BLaER1 (cell line): ENCODE measurements around the gene LOX.

Experiments used
- H3K27ac ChIP-seq: shearing (Covaris generic); formaldehyde crosslinking; 2 replicates; pipeline ENCODE4 v1.8.1; 2022
- H3K27me3 ChIP-seq: shearing (Covaris generic); formaldehyde crosslinking; 2 replicates; pipeline ENCODE4 v1.8.1; 2022
- H3K36me3 ChIP-seq: shearing (Covaris generic); formaldehyde crosslinking; 2 replicates; pipeline ENCODE4 v1.8.1; 2022
- H3K4me1 ChIP-seq: shearing (Covaris generic); formaldehyde crosslinking; 2 replicates; pipeline ENCODE4 v1.8.1; 2022
- H3K4me2 ChIP-seq: shearing (Covaris generic); formaldehyde crosslinking; 2 replicates; pipeline ENCODE4 v1.8.1; 2022
- H3K4me3 ChIP-seq: shearing (Covaris generic); formaldehyde crosslinking; 2 replicates; pipeline ENCODE4 v1.8.1; 2022
- H3K9ac ChIP-seq: shearing (Covaris generic); formaldehyde crosslinking; 2 replicates; pipeline ENCODE4 v1.8.1; 2022
- H3K9me3 ChIP-seq: shearing (Covaris generic); formaldehyde crosslinking; 2 replicates; pipeline ENCODE4 v1.8.1; 2022
- H4K20me1 ChIP-seq: shearing (Covaris generic); formaldehyde crosslinking; 2 replicates; pipeline ENCODE4 v1.8.1; 2022
- Cebpa-rat ChIP-seq: shearing (Covaris generic); IDR thresholded peaks from 2 replicates; pipeline ENCODE4 v1.8.1; 2022

The LOX gene

DNA sequence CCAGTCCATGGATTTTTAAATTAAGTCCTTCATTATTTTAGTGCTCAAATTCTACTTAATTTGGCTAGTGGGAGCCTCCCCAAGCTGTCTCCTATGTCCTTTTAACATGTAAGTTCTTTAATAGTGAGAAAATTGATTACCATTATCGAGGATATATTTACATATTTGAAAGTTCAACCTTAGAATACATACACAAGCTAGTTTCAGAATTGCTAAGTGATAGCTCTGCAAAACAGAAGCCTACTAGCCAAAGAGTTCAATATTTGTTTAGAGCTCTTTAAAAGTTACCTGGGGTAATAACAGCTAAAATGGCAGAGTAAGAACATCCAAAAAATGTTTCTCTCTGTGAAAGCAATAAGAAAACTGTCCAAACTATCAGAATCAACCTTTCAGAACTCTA, 48.2 kb downstream of the LOX start:
- Histone ChIP-seq H3K9me3 (no peaks in the 10 kb centered on the region), H3K4me3 (no peak overlapping the region), H3K9ac (no peak overlapping the region), H4K20me1 (no peaks in the 10 kb centered on the region), H3K4me2 (no peak overlapping the region), H3K27me3 (no peaks in the 10 kb centered on the region), H3K27ac (no peak overlapping the region), H3K4me1 (no peaks in the 10 kb centered on the region), H3K36me3 (peaks cover 48% of the 10 kb centered on the region)
- no peak for TF ChIP-seq Cebpa-rat

DNA sequence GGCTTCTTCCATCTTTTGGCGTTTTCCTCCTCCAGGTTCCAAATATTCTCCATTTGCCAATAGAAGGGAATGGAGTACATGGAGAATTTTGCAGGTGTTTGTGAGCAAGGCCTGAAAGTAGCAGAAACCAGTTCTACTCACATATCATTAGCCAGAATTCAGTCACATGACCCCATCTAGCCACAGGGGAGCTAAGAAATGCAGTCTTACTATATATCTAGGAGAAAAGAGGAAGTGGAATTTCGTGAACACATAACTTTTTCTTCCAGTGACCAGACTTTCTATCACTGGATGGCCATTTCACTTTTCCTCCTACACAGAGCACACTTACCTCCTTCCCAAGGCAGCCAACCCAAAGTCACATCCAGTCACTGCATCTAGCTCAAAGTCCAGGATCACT, 55.1 kb downstream of the LOX start:
- TF ChIP-seq Cebpa-rat, result no peak
- Histone ChIP-seq H3K36me3 (peaks cover 60% of the 10 kb centered on the region), H4K20me1 (peaks cover 5% of the 10 kb centered on the region; the same call in 1 of the 2 replicates), H3K9ac (no peak overlapping the region), H3K4me2 (no peak overlapping the region), H3K4me3 (no peak overlapping the region), H3K27ac (no peak overlapping the region), H3K9me3 (no peaks in the 10 kb centered on the region), H3K27me3 (no peaks in the 10 kb centered on the region), H3K4me1 (no peaks in the 10 kb centered on the region)

DNA sequence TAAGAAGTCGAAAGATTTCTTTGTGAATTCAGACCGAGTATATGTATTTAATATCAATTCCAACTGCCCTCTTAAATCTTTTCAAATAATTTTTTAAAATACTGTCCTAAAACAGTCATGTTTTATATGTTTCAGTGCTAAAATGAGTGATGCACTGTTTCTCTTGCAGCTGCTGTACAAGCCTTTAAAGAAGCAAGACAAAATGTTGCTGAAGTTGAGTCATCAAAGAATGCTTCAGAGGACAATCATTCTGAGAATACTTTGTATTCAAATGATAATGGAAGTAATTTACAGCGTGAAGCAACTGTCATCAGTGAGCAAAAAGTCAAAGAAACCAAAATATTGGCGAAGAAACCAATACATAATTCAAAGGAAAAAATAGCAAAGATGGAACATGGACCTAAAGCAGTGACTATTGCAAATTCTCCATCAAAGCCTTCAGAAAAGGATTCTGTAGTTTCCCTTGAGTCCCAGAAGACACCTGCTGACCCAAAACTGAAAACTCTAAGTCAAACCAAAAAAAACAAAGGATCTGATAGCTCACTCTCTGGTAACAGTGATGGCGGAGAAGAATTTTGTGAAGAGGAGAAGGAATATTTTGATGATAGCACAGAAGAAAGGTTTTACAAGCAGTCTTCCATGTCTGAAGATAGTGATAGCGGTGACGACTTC, 58.0 kb downstream of the LOX start:
- no peak overlapping the region for H3K4me2 ChIP-seq
- H3K4me1 ChIP-seq, result no peaks in the 10 kb centered on the region
- no peak overlapping the region for H3K4me3 ChIP-seq
- H4K20me1 ChIP-seq, result peaks cover 31% of the 10 kb centered on the region; the same call in 1 of the 2 replicates
- peaks cover 54% of the 10 kb centered on the region for H3K36me3 ChIP-seq
- TF ChIP-seq Cebpa-rat, result no peak
- no peak overlapping the region for H3K9ac ChIP-seq
- H3K27ac ChIP-seq, result no peak overlapping the region
- H3K9me3 ChIP-seq, result no peaks in the 10 kb centered on the region
- H3K27me3 ChIP-seq, result no peaks in the 10 kb centered on the region

DNA sequence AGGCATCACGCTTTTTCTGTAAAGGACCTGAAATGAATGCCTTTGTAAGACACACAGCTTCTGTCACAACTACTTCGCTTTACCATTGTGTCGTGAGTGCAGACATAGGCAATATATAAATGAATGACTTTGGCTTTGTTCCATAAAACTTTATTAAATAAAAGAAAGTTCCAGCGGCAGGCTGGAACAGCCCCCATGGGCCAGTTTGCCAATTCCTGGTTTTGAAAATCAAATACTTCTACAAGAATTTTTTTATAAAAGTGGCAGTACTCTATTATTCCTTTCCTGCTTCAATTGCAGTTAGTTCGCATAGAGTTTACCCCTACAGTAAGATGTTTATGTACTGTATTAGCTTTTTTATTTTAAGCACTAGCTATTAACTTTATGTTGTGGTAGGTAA, 62.6 kb downstream of the LOX start:
- no peaks in the 10 kb centered on the region for H3K27me3 ChIP-seq
- no peak overlapping the region for H3K4me3 ChIP-seq
- H4K20me1 ChIP-seq, result peaks cover 37% of the 10 kb centered on the region; the same call in 1 of the 2 replicates
- TF ChIP-seq Cebpa-rat, result no peak
- H3K9ac ChIP-seq, result no peak overlapping the region
- no peaks in the 10 kb centered on the region for H3K9me3 ChIP-seq
- no peak overlapping the region for H3K27ac ChIP-seq
- H3K4me2 ChIP-seq, result no peak overlapping the region
- H3K36me3 ChIP-seq, result peaks cover 15% of the 10 kb centered on the region
- H3K4me1 ChIP-seq, result no peaks in the 10 kb centered on the region

DNA sequence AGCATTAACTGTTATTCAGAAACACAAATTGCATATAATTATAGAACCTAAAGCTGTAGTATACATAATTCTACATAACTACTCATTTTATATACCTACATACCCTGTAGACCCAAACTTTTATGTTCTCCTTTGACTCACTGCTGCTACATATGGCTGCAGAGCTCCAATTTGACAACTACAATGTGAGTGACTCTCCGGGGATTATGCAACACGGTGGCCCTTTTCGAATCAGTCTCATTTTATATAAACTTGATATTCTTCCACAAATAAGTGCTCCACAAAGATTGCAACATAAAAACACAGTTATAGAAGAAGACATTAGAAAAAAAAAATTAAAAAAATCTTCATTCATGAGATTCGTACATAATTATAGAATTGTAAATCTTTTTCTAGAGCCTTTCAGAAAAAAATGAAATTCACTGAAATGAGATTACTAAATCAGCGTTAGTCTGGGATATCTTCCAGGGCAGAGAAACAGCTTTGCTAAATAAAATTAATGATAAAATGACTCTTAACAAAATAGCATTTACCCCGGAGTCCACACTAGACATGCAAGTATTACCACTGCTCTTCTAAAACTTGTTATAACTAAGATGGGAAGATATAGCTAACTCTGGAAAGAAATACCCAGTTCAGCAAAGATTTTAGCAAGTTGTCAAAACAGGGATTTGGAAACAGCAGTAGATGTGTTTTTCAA, 63.7 kb downstream of the LOX start:
- Histone ChIP-seq H4K20me1 (peaks cover 48% of the 10 kb centered on the region; the same call in 1 of the 2 replicates), H3K4me1 (no peaks in the 10 kb centered on the region), H3K9me3 (no peaks in the 10 kb centered on the region), H3K27ac (no peak overlapping the region), H3K36me3 (peaks cover 8% of the 10 kb centered on the region; the same call in 1 of the 2 replicates), H3K4me2 (no peak overlapping the region), H3K4me3 (no peak overlapping the region), H3K27me3 (no peaks in the 10 kb centered on the region), H3K9ac (no peak overlapping the region)
- no peak for TF ChIP-seq Cebpa-rat
